ENCODE data around the gene FIGN.
A peak's percentile ranks its signal among the peaks of the same experiment; 100 is the strongest.

Gene FIGN

GRCh38 chr2:163735685-163736432 lies at the start of gene FIGN:
Gene FIGN, minus strand, starts transcription at chr2:163736008. Its CDS starts 1,081 bp downstream, at chr2:163734927.
- DNase-seq (ENCODE audit: extremely low read depth, low read depth), result peak; percentile 68
- TF ChIP-seq CTCF (IDR thresholded peaks at IDR 0.05; ENCODE audit: low read depth, low read length), result no peak

- TF ChIP-seq CTCF (IDR thresholded peaks at IDR 0.05; ENCODE audit: low read depth, low read length), result no peak
- no peak for DNase-seq (ENCODE audit: extremely low read depth, low read depth)
Observed at GRCh38 chr2:163785162-163785561, 49.4 kb upstream of the FIGN start.

GRCh38 chr2:163779970-163780597 lies 44.3 kb upstream of the FIGN start:
- DNase-seq (ENCODE audit: extremely low read depth, low read depth), result no peak
- no peak for TF ChIP-seq CTCF (IDR thresholded peaks at IDR 0.05; ENCODE audit: low read depth, low read length)

GRCh38 chr2:163778045-163778781 lies 42.4 kb upstream of the FIGN start:
- DNase-seq (ENCODE audit: extremely low read depth, low read depth), result peak; percentile 22
- no peak for TF ChIP-seq CTCF (IDR thresholded peaks at IDR 0.05; ENCODE audit: low read depth, low read length)

- no peak for TF ChIP-seq CTCF (IDR thresholded peaks at IDR 0.05; ENCODE audit: low read depth, low read length)
- DNase-seq (ENCODE audit: extremely low read depth, low read depth), result no peak
Observed at GRCh38 chr2:163775304-163775703, 39.5 kb upstream of the FIGN start.

GRCh38 chr2:163774862-163775261 lies 39.1 kb upstream of the FIGN start:
- DNase-seq (ENCODE audit: extremely low read depth, low read depth), result peak; percentile 44
- TF ChIP-seq CTCF (IDR thresholded peaks at IDR 0.05; ENCODE audit: low read depth, low read length), result no peak

- DNase-seq (ENCODE audit: extremely low read depth, low read depth), result no peak
- TF ChIP-seq CTCF (IDR thresholded peaks at IDR 0.05; ENCODE audit: low read depth, low read length), result no peak
Observed at GRCh38 chr2:163773276-163773675, 37.5 kb upstream of the FIGN start.

Data from AG09319 (cell line).